Activated T-cell treated with anti-CD3 and anti-CD28 coated beads for 24 hours (primary cell): ENCODE results near the gene NUP133.
"Not testable (repeated sequence)": the region's sequence is repeated elsewhere in the genome, so short reads cannot be mapped to it uniquely, and the experiment has no call there.

Experiments used
- DNase-seq: peaks from one replicate; pipeline ENCODE4 v3.0.0-alpha.2; 2020; ENCODE audit warnings: low read depth

The NUP133 gene

GRCh38 chr1:229412056-229412455 lies 96.1 kb downstream of the NUP133 start:
- DNase-seq: no peak

GRCh38 chr1:229411434-229412055 lies 96.6 kb downstream of the NUP133 start:
- no peak for DNase-seq

- DNase-seq: no peak
Measured at GRCh38 chr1:229410692-229411433, 97.3 kb downstream of the NUP133 start.

GRCh38 chr1:229410370-229410691 lies 97.8 kb downstream of the NUP133 start:
- DNase-seq: no peak

- DNase-seq: no peak
Measured at GRCh38 chr1:229409616-229410369, 98.3 kb downstream of the NUP133 start.

- DNase-seq: no peak
Measured at GRCh38 chr1:229408458-229409037, 99.6 kb downstream of the NUP133 start.

- no peak for DNase-seq
Measured at GRCh38 chr1:229407206-229408026, 100.7 kb downstream of the NUP133 start.

- no peak for DNase-seq
Measured at GRCh38 chr1:229406798-229407197, 101.3 kb downstream of the NUP133 start.

- no peak for DNase-seq
Measured at GRCh38 chr1:229403573-229403972, 104.6 kb downstream of the NUP133 start.

- DNase-seq: no peak
Measured at GRCh38 chr1:229402993-229403392, 105.1 kb downstream of the NUP133 start.

- not testable (repeated sequence) for DNase-seq
Measured at GRCh38 chr1:229402329-229402728, 105.8 kb downstream of the NUP133 start.

- DNase-seq: no peak
Measured at GRCh38 chr1:229397762-229398161, 110.4 kb downstream of the NUP133 start.

- DNase-seq: no peak
Measured at GRCh38 chr1:229396585-229397206, 111.4 kb downstream of the NUP133 start.

GRCh38 chr1:229394517-229394916 lies 113.6 kb downstream of the NUP133 start:
- not testable (repeated sequence) for DNase-seq

GRCh38 chr1:229392936-229393335 lies 115.2 kb downstream of the NUP133 start:
- DNase-seq: no peak
